Measurements from ENCODE around the gene FOXE1.

GRCh38 chr9:97850746-97851445 lies 2.1 kb upstream of the FOXE1 start:
- TF ChIP-seq SATB2 (CRISPR knock-in tag; IDR thresholded peaks at IDR 0.05) (no peak), ELF3 (CRISPR knock-in tag; IDR thresholded peaks at IDR 0.05) (no peak), PRDM10 (CRISPR knock-in tag; IDR thresholded peaks at IDR 0.05; ENCODE audit: low read depth) (no peak), ISL2 (CRISPR knock-in tag; IDR thresholded peaks at IDR 0.05) (no peak), TAF1 (CRISPR knock-in tag; IDR thresholded peaks at IDR 0.05) (no peak), POLR2G (IDR thresholded peaks at IDR 0.05; ENCODE audit: low read depth, low read length) (no peak)
